HepG2 (cell line): Measurements from ENCODE around the gene ADAM19.

Source experiments
- CTCF ChIP-seq: sonication (generic); formaldehyde crosslinking; IDR thresholded peaks from 2 replicates; pipeline ENCODE4 v1.5.0; 2020; ENCODE audit warnings: mild to moderate bottlenecking, missing genetic modification reagents, moderate library complexity
- EZH2 ChIP-seq: conservative IDR thresholded peaks from 2 replicates; pipeline ENCODE4 v1.6.1; 2012; ENCODE audit warnings: mild to moderate bottlenecking, low read depth, low read length, moderate library complexity
- POLR2A ChIP-seq, 2 experiments: IDR thresholded peaks; 2 replicates each; pipeline ENCODE4 v1.6.1; 2011; ENCODE audit warnings: low read depth in 2 of 2, low read length in 2 of 2, mild to moderate bottlenecking in 1 of 2, moderate library complexity in 1 of 2; ENCODE audit not compliant: insufficient read depth in 1 of 2
- ZNF143 ChIP-seq: sonication (generic); formaldehyde crosslinking; IDR thresholded peaks from 2 replicates; pipeline ENCODE4 v1.4.0; 2020; ENCODE audit warnings: missing genetic modification reagents
- TF ChIP-seq, protein P1 (sequence below): IDR thresholded peaks from 2 replicates; pipeline ENCODE4 v1.6.1; 2016; ENCODE audit warnings: low read depth
- TF ChIP-seq, protein P2 (sequence below): IDR thresholded peaks from 2 replicates; pipeline ENCODE4 v1.4.0; 2020; ENCODE audit warnings: mild to moderate bottlenecking, missing genetic modification reagents

DNA sequence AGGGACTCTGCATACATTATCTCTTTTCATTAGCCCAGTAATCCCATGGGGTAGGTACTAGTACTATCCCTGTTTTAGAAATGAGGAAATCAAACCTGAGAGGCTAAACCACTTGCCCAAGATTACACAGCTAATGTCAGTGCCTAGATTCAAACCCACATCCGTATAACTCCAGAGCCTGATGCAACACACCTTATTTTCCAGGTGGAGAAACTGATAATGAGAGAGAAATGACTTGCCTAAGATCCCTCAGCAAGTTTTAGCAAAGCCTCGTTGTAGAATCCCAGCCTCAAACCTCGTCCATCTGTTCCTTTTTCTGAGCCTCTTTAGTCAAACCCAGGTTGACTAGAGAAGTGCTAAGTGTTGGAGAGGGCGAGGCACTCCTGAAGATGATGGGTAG is 1.1 kb upstream of the ADAM19 start:
- TF ChIP-seq POLR2A (IDR thresholded peaks at IDR 0.05; ENCODE audit: insufficient read depth in 1 of 2, low read depth in 2 of 2, low read length in 2 of 2) (no peak), ZNF143 (CRISPR knock-in tag) (no peak), CTCF (CRISPR knock-in tag) (no peak), EZH2 (no peak)
- TF ChIP-seq, protein P1, sequence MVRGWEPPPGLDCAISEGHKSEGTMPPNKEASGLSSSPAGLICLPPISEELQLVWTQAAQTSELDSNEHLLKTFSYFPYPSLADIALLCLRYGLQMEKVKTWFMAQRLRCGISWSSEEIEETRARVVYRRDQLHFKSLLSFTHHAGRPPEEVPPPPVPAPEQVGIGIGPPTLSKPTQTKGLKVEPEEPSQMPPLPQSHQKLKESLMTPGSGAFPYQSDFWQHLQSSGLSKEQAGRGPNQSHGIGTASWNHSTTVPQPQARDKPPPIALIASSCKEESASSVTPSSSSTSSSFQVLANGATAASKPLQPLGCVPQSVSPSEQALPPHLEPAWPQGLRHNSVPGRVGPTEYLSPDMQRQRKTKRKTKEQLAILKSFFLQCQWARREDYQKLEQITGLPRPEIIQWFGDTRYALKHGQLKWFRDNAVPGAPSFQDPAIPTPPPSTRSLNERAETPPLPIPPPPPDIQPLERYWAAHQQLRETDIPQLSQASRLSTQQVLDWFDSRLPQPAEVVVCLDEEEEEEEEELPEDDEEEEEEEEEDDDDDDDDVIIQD (CRISPR knock-in tag), result no peak
- TF ChIP-seq, protein P2, sequence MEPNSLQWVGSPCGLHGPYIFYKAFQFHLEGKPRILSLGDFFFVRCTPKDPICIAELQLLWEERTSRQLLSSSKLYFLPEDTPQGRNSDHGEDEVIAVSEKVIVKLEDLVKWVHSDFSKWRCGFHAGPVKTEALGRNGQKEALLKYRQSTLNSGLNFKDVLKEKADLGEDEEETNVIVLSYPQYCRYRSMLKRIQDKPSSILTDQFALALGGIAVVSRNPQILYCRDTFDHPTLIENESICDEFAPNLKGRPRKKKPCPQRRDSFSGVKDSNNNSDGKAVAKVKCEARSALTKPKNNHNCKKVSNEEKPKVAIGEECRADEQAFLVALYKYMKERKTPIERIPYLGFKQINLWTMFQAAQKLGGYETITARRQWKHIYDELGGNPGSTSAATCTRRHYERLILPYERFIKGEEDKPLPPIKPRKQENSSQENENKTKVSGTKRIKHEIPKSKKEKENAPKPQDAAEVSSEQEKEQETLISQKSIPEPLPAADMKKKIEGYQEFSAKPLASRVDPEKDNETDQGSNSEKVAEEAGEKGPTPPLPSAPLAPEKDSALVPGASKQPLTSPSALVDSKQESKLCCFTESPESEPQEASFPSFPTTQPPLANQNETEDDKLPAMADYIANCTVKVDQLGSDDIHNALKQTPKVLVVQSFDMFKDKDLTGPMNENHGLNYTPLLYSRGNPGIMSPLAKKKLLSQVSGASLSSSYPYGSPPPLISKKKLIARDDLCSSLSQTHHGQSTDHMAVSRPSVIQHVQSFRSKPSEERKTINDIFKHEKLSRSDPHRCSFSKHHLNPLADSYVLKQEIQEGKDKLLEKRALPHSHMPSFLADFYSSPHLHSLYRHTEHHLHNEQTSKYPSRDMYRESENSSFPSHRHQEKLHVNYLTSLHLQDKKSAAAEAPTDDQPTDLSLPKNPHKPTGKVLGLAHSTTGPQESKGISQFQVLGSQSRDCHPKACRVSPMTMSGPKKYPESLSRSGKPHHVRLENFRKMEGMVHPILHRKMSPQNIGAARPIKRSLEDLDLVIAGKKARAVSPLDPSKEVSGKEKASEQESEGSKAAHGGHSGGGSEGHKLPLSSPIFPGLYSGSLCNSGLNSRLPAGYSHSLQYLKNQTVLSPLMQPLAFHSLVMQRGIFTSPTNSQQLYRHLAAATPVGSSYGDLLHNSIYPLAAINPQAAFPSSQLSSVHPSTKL, result no peak
